ENCODE measurements around the gene SUCO. TPM values are rescaled to one million over a fixed set of nuclear protein-coding genes. Genes with fewer than 3 reads are reported as not detected.

The SUCO gene
- 68.9 TPM for total RNA-seq

- Histone ChIP-seq H3K27me3 (ENCODE audit: control insufficient read depth in 3 of 3, insufficient read depth in 3 of 3, low read length in 3 of 3) (no peaks in the 10 kb centered on the region), H3K9me3 (ENCODE audit: control insufficient read depth in 3 of 3, low read length in 3 of 3) (no peaks in the 10 kb centered on the region), H3K4me1 (ENCODE audit: control insufficient read depth in 3 of 3, insufficient read depth in 3 of 3, low read length in 3 of 3) (peaks cover 14 to 24% (median 18%) of the 10 kb centered on the region in 3 donors), H3K9ac (ENCODE audit: low read depth in 1 of 3, low read length in 3 of 3) (peak within 1 kb of the TSS; percentile 89 to 95 (median 93)), H3K36me3 (ENCODE audit: control insufficient read depth in 3 of 3, insufficient read depth in 3 of 3, low read length in 3 of 3) (no peaks in the 10 kb centered on the region), H3K4me3 (ENCODE audit: low read length in 3 of 3) (peak within 1 kb of the TSS; percentile 86 to 94 (median 92)), H3K27ac (ENCODE audit: low read depth, low read length) (peak within 1 kb of the TSS; percentile 98)
These were observed at the start of gene SUCO for GRCh38 chr1:172532700-172533512. TSS of gene SUCO (plus strand) at chr1:172533150. CDS start at chr1:172533436, 286 bp downstream.

- H3K27me3 ChIP-seq (ENCODE audit: control insufficient read depth in 3 of 3, insufficient read depth in 3 of 3, low read length in 3 of 3) = peaks cover 3 to 4% (median 3%) of the 10 kb centered on the region in 3 donors
- no peak overlapping the region for H3K4me3 ChIP-seq (ENCODE audit: low read length in 3 of 3)
- no peaks in the 10 kb centered on the region for H3K36me3 ChIP-seq (ENCODE audit: control insufficient read depth in 3 of 3, insufficient read depth in 3 of 3, low read length in 3 of 3)
- H3K9me3 ChIP-seq (ENCODE audit: control insufficient read depth in 3 of 3, low read length in 3 of 3) = no peaks in the 10 kb centered on the region
- no peak overlapping the region for H3K27ac ChIP-seq (ENCODE audit: low read depth, low read length)
- no peak overlapping the region for H3K9ac ChIP-seq (ENCODE audit: low read depth in 1 of 3, low read length in 3 of 3)
- H3K4me1 ChIP-seq (ENCODE audit: control insufficient read depth in 3 of 3, insufficient read depth in 3 of 3, low read length in 3 of 3) = no peaks in the 10 kb centered on the region
These were observed 49.5 kb upstream of the SUCO start for GRCh38 chr1:172483448-172483847.

GRCh38 chr1:172484252-172484651 is 48.7 kb upstream of the SUCO start:
- Histone ChIP-seq H3K4me1 (ENCODE audit: control insufficient read depth in 3 of 3, insufficient read depth in 3 of 3, low read length in 3 of 3) (no peaks in the 10 kb centered on the region), H3K27me3 (ENCODE audit: control insufficient read depth in 3 of 3, insufficient read depth in 3 of 3, low read length in 3 of 3) (peaks cover 3 to 6% (median 3%) of the 10 kb centered on the region in 3 donors), H3K9me3 (ENCODE audit: control insufficient read depth in 3 of 3, low read length in 3 of 3) (no peaks in the 10 kb centered on the region), H3K27ac (ENCODE audit: low read depth, low read length) (no peak overlapping the region), H3K36me3 (ENCODE audit: control insufficient read depth in 3 of 3, insufficient read depth in 3 of 3, low read length in 3 of 3) (no peaks in the 10 kb centered on the region), H3K9ac (ENCODE audit: low read depth in 1 of 3, low read length in 3 of 3) (no peak overlapping the region), H3K4me3 (ENCODE audit: low read length in 3 of 3) (no peak overlapping the region)

GRCh38 chr1:172485626-172486025 is 47.3 kb upstream of the SUCO start:
- Histone ChIP-seq H3K27me3 (ENCODE audit: control insufficient read depth in 3 of 3, insufficient read depth in 3 of 3, low read length in 3 of 3) (peaks cover 3 to 7% (median 3%) of the 10 kb centered on the region in 3 donors), H3K36me3 (ENCODE audit: control insufficient read depth in 3 of 3, insufficient read depth in 3 of 3, low read length in 3 of 3) (no peaks in the 10 kb centered on the region), H3K9me3 (ENCODE audit: control insufficient read depth in 3 of 3, low read length in 3 of 3) (no peaks in the 10 kb centered on the region), H3K4me1 (ENCODE audit: control insufficient read depth in 3 of 3, insufficient read depth in 3 of 3, low read length in 3 of 3) (no peaks in the 10 kb centered on the region), H3K4me3 (ENCODE audit: low read length in 3 of 3) (no peak overlapping the region), H3K9ac (ENCODE audit: low read depth in 1 of 3, low read length in 3 of 3) (no peak overlapping the region), H3K27ac (ENCODE audit: low read depth, low read length) (no peak overlapping the region)

- H3K9ac ChIP-seq (ENCODE audit: low read depth in 1 of 3, low read length in 3 of 3) = no peak overlapping the region
These were observed 46.0 kb upstream of the SUCO start for GRCh38 chr1:172486805-172487454.

GRCh38 chr1:172487550-172487949 is 45.4 kb upstream of the SUCO start:
- Histone ChIP-seq H3K9me3 (ENCODE audit: control insufficient read depth in 3 of 3, low read length in 3 of 3) (no peaks in the 10 kb centered on the region), H3K9ac (ENCODE audit: low read depth in 1 of 3, low read length in 3 of 3) (no peak overlapping the region), H3K27me3 (ENCODE audit: control insufficient read depth in 3 of 3, insufficient read depth in 3 of 3, low read length in 3 of 3) (peaks cover 3 to 7% (median 3%) of the 10 kb centered on the region in 3 donors), H3K4me1 (ENCODE audit: control insufficient read depth in 3 of 3, insufficient read depth in 3 of 3, low read length in 3 of 3) (no peaks in the 10 kb centered on the region), H3K4me3 (ENCODE audit: low read length in 3 of 3) (no peak overlapping the region), H3K27ac (ENCODE audit: low read depth, low read length) (no peak overlapping the region), H3K36me3 (ENCODE audit: control insufficient read depth in 3 of 3, insufficient read depth in 3 of 3, low read length in 3 of 3) (no peaks in the 10 kb centered on the region)

More at GRCh38 chr1:172486805-172487454, 46.0 kb upstream of the SUCO start:
- Histone ChIP-seq H3K9me3 (ENCODE audit: control insufficient read depth in 3 of 3, low read length in 3 of 3) (no peaks in the 10 kb centered on the region), H3K27me3 (ENCODE audit: control insufficient read depth in 3 of 3, insufficient read depth in 3 of 3, low read length in 3 of 3) (peaks cover 3 to 7% (median 3%) of the 10 kb centered on the region in 3 donors), H3K4me1 (ENCODE audit: control insufficient read depth in 3 of 3, insufficient read depth in 3 of 3, low read length in 3 of 3) (no peaks in the 10 kb centered on the region), H3K4me3 (ENCODE audit: low read length in 3 of 3) (no peak overlapping the region), H3K27ac (ENCODE audit: low read depth, low read length) (no peak overlapping the region), H3K36me3 (ENCODE audit: control insufficient read depth in 3 of 3, insufficient read depth in 3 of 3, low read length in 3 of 3) (no peaks in the 10 kb centered on the region)

GRCh38 chr1:172488393-172488792 is 44.6 kb upstream of the SUCO start:
- Histone ChIP-seq H3K36me3 (ENCODE audit: control insufficient read depth in 3 of 3, insufficient read depth in 3 of 3, low read length in 3 of 3) (no peaks in the 10 kb centered on the region), H3K9me3 (ENCODE audit: control insufficient read depth in 3 of 3, low read length in 3 of 3) (no peaks in the 10 kb centered on the region), H3K27me3 (ENCODE audit: control insufficient read depth in 3 of 3, insufficient read depth in 3 of 3, low read length in 3 of 3) (peaks cover 3 to 7% (median 3%) of the 10 kb centered on the region in 3 donors), H3K4me1 (ENCODE audit: control insufficient read depth in 3 of 3, insufficient read depth in 3 of 3, low read length in 3 of 3) (no peaks in the 10 kb centered on the region), H3K27ac (ENCODE audit: low read depth, low read length) (no peak overlapping the region), H3K9ac (ENCODE audit: low read depth in 1 of 3, low read length in 3 of 3) (no peak overlapping the region), H3K4me3 (ENCODE audit: low read length in 3 of 3) (no peak overlapping the region)

GRCh38 chr1:172489847-172490246 is 43.1 kb upstream of the SUCO start:
- H3K4me1 ChIP-seq (ENCODE audit: control insufficient read depth in 3 of 3, insufficient read depth in 3 of 3, low read length in 3 of 3) = no peaks in the 10 kb centered on the region
- H3K4me3 ChIP-seq (ENCODE audit: low read length in 3 of 3) = no peak overlapping the region
- peaks cover 3 to 7% (median 3%) of the 10 kb centered on the region in 3 donors for H3K27me3 ChIP-seq (ENCODE audit: control insufficient read depth in 3 of 3, insufficient read depth in 3 of 3, low read length in 3 of 3)
- no peaks in the 10 kb centered on the region for H3K9me3 ChIP-seq (ENCODE audit: control insufficient read depth in 3 of 3, low read length in 3 of 3)
- no peak overlapping the region for H3K27ac ChIP-seq (ENCODE audit: low read depth, low read length)
- no peak overlapping the region for H3K9ac ChIP-seq (ENCODE audit: low read depth in 1 of 3, low read length in 3 of 3)
- H3K36me3 ChIP-seq (ENCODE audit: control insufficient read depth in 3 of 3, insufficient read depth in 3 of 3, low read length in 3 of 3) = no peaks in the 10 kb centered on the region

- no peaks in the 10 kb centered on the region for H3K36me3 ChIP-seq (ENCODE audit: control insufficient read depth in 3 of 3, insufficient read depth in 3 of 3, low read length in 3 of 3)
- H3K27ac ChIP-seq (ENCODE audit: low read depth, low read length) = no peak overlapping the region
- no peak overlapping the region for H3K9ac ChIP-seq (ENCODE audit: low read depth in 1 of 3, low read length in 3 of 3)
- no peak overlapping the region for H3K4me3 ChIP-seq (ENCODE audit: low read length in 3 of 3)
- H3K4me1 ChIP-seq (ENCODE audit: control insufficient read depth in 3 of 3, insufficient read depth in 3 of 3, low read length in 3 of 3) = no peaks in the 10 kb centered on the region
- peaks cover 0 to 7% (median 3%) of the 10 kb centered on the region in 3 donors for H3K27me3 ChIP-seq (ENCODE audit: control insufficient read depth in 3 of 3, insufficient read depth in 3 of 3, low read length in 3 of 3)
- H3K9me3 ChIP-seq (ENCODE audit: control insufficient read depth in 3 of 3, low read length in 3 of 3) = peaks cover 0 to 2% (median 0%) of the 10 kb centered on the region in 3 donors
These were observed 40.5 kb upstream of the SUCO start for GRCh38 chr1:172492421-172492820.

GRCh38 chr1:172494166-172494565 is 38.8 kb upstream of the SUCO start:
- H3K27me3 ChIP-seq (ENCODE audit: control insufficient read depth in 3 of 3, insufficient read depth in 3 of 3, low read length in 3 of 3) = peaks cover 0 to 1% (median 0%) of the 10 kb centered on the region in 3 donors
- H3K9me3 ChIP-seq (ENCODE audit: control insufficient read depth in 3 of 3, low read length in 3 of 3) = peaks cover 0 to 2% (median 0%) of the 10 kb centered on the region in 3 donors
- H3K27ac ChIP-seq (ENCODE audit: low read depth, low read length) = no peak overlapping the region
- H3K4me3 ChIP-seq (ENCODE audit: low read length in 3 of 3) = no peak overlapping the region
- no peaks in the 10 kb centered on the region for H3K4me1 ChIP-seq (ENCODE audit: control insufficient read depth in 3 of 3, insufficient read depth in 3 of 3, low read length in 3 of 3)
- H3K9ac ChIP-seq (ENCODE audit: low read depth in 1 of 3, low read length in 3 of 3) = no peak overlapping the region
- no peaks in the 10 kb centered on the region for H3K36me3 ChIP-seq (ENCODE audit: control insufficient read depth in 3 of 3, insufficient read depth in 3 of 3, low read length in 3 of 3)
